Fibroblast of lung (primary cell): ENCODE results near the gene EHMT1. TPM values are rescaled to one million over a fixed set of nuclear protein-coding genes. Genes with fewer than 3 reads are reported as not detected.
"Not testable (repeated sequence)": the region's sequence is repeated elsewhere in the genome, so short reads cannot be mapped to it uniquely, and the experiment has no call there.

ENCODE experiments used
- DNase-seq, 2 donors: peaks; one replicate each; pipeline versions ENCODE4 v3.0.0 to v3.0.0-alpha.2; 2010; ENCODE audit warnings: low read depth in 2 of 2
- H2AFZ ChIP-seq: 2 replicates; pipeline ENCODE4 v1.5.1; 2012; ENCODE audit warnings: low read length, control low read depth, inconsistent platforms
- H3K27ac ChIP-seq: 2 replicates; pipeline ENCODE4 v1.5.1; 2011; ENCODE audit warnings: low read length, control low read depth; ENCODE audit not compliant: insufficient read depth
- H3K27me3 ChIP-seq: 2 replicates; pipeline ENCODE4 v1.5.1; 2011; ENCODE audit warnings: mild to moderate bottlenecking, low read length; ENCODE audit not compliant: control insufficient read depth, insufficient read depth
- H3K36me3 ChIP-seq: 2 replicates; pipeline ENCODE4 v1.5.1; 2011; ENCODE audit warnings: low read length; ENCODE audit not compliant: control insufficient read depth, insufficient read depth
- H3K4me1 ChIP-seq: 2 replicates; pipeline ENCODE4 v1.5.1; 2011; ENCODE audit warnings: low read length; ENCODE audit not compliant: control insufficient read depth, insufficient read depth; ENCODE audit errors: extremely low read depth
- H3K4me2 ChIP-seq: 2 replicates; pipeline ENCODE4 v1.5.1; 2011; ENCODE audit warnings: low read length, control low read depth; ENCODE audit not compliant: insufficient read depth; ENCODE audit errors: extremely low read depth
- H3K4me3 ChIP-seq, 4 experiments: fragments of 200-600 bp in 1 of 4; sonication (generic) in 1 of 4; replicated peaks in 1 of 4; 2 replicates each; pipeline ENCODE4 v1.5.1; 2011 to 2016; ENCODE audit warnings: low read length in 4 of 4, low read depth in 3 of 4, mild to moderate bottlenecking in 3 of 4, control low read depth in 2 of 4, inconsistent platforms in 1 of 4, mixed read lengths in 1 of 4; ENCODE audit not compliant: insufficient read depth in 1 of 4; ENCODE audit errors: control extremely low read depth in 1 of 4
- H3K79me2 ChIP-seq: 2 replicates; pipeline ENCODE4 v1.5.1; 2012; ENCODE audit warnings: mild to moderate bottlenecking, low read length, inconsistent platforms; ENCODE audit not compliant: control insufficient read depth, insufficient read depth
- H3K9ac ChIP-seq: 2 replicates; pipeline ENCODE4 v1.5.1; 2011; ENCODE audit warnings: mild to moderate bottlenecking, low read length, control low read depth; ENCODE audit not compliant: insufficient read depth
- H3K9me3 ChIP-seq: 2 replicates; pipeline ENCODE4 v1.5.1; 2012; ENCODE audit warnings: low read depth, low read length; ENCODE audit not compliant: control insufficient read depth, insufficient read depth
- H4K20me1 ChIP-seq: 2 replicates; pipeline ENCODE4 v1.5.1; 2011; ENCODE audit warnings: low read length; ENCODE audit not compliant: control insufficient read depth, insufficient read depth; ENCODE audit errors: extremely low read depth
- EZH2 ChIP-seq: IDR thresholded peaks from 2 replicates; pipeline ENCODE4 v1.5.1; 2012; ENCODE audit warnings: low read length, control low read depth, mild to moderate bottlenecking; ENCODE audit errors: missing control alignments
- polyA plus RNA-seq, 2 donors: library from polyadenylated mRNA; depleted of rRNA in 1 of 2; stranded (reverse) in 1 of 2; unstranded in 1 of 2; fragments of >200 nt; gene quantifications; 2 replicates each; pipeline ENCODE4 v1.2.1, GENCODE V29; 2011 to 2012; ENCODE audit warnings: missing spikeins in 1 of 2
- total RNA-seq: library from RNA; depleted of rRNA; stranded (reverse); fragments of >200 nt; gene quantifications from 2 replicates; pipeline ENCODE4 v1.2.1, GENCODE V29; 2014
- TF ChIP-seq, protein P1 (sequence below), 2 donors: IDR thresholded peaks in 1 of 2; conservative IDR thresholded peaks in 1 of 2; 1 replicate in 1 of 2; 2 replicates in 1 of 2; pipeline ENCODE4 v1.5.1; 2011 to 2012; ENCODE audit warnings: low read length in 2 of 2, control low read depth in 1 of 2, inconsistent platforms in 1 of 2, low read depth in 1 of 2, mild to moderate bottlenecking in 1 of 2

The EHMT1 gene
- total and polyA plus RNA-seq, 2 donors (not counting 1 experiment from before 2014, with no cell fraction given), result 22.4 to 48.6 TPM

GRCh38 chr9:137620048-137620405 lies 1.2 kb downstream of the EHMT1 start:
- H3K36me3 ChIP-seq, result peaks cover 4% of the 10 kb centered on the region
- DNase-seq, result no peak
- H2AFZ ChIP-seq, result no peak overlapping the region
- peak overlapping the region; percentile 63 to 92 (median 70) for H3K4me3 ChIP-seq
- peaks cover 7% of the 10 kb centered on the region for H3K4me1 ChIP-seq
- no peaks in the 10 kb centered on the region for H3K27me3 ChIP-seq
- peak overlapping the region; percentile 96 for H3K4me2 ChIP-seq
- peak overlapping the region; percentile 66 for H3K9ac ChIP-seq
- H4K20me1 ChIP-seq, result no peaks in the 10 kb centered on the region
- peaks cover 75% of the 10 kb centered on the region for H3K79me2 ChIP-seq
- TF ChIP-seq EZH2, result no peak
- TF ChIP-seq, protein P1, sequence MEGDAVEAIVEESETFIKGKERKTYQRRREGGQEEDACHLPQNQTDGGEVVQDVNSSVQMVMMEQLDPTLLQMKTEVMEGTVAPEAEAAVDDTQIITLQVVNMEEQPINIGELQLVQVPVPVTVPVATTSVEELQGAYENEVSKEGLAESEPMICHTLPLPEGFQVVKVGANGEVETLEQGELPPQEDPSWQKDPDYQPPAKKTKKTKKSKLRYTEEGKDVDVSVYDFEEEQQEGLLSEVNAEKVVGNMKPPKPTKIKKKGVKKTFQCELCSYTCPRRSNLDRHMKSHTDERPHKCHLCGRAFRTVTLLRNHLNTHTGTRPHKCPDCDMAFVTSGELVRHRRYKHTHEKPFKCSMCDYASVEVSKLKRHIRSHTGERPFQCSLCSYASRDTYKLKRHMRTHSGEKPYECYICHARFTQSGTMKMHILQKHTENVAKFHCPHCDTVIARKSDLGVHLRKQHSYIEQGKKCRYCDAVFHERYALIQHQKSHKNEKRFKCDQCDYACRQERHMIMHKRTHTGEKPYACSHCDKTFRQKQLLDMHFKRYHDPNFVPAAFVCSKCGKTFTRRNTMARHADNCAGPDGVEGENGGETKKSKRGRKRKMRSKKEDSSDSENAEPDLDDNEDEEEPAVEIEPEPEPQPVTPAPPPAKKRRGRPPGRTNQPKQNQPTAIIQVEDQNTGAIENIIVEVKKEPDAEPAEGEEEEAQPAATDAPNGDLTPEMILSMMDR (conservative IDR thresholded peaks at IDR 0.05 in 1 of 2, IDR thresholded peaks at IDR 0.05 in 1 of 2; ENCODE audit: low read depth in 1 of 2, low read length in 2 of 2), result no peak
- H3K27ac ChIP-seq, result peak overlapping the region; percentile 56
- no peaks in the 10 kb centered on the region for H3K9me3 ChIP-seq

- TF ChIP-seq, protein P1 (conservative IDR thresholded peaks at IDR 0.05 in 1 of 2, IDR thresholded peaks at IDR 0.05 in 1 of 2; ENCODE audit: low read depth in 1 of 2, low read length in 2 of 2), result no peak
- no peak for TF ChIP-seq EZH2
- H3K4me1 ChIP-seq, result peaks cover 7% of the 10 kb centered on the region
- H3K9ac ChIP-seq, result no peak overlapping the region
- no peaks in the 10 kb centered on the region for H3K27me3 ChIP-seq
- H3K4me2 ChIP-seq, result peak overlapping the region; percentile 96
- H3K4me3 ChIP-seq, result peak overlapping the region in 3 of 4 experiments; percentile 9 to 92 (median 63)
- H3K9me3 ChIP-seq, result no peaks in the 10 kb centered on the region
- no peak for DNase-seq
- no peak overlapping the region for H2AFZ ChIP-seq
- H3K36me3 ChIP-seq, result peaks cover 1% of the 10 kb centered on the region
- no peak overlapping the region for H3K27ac ChIP-seq
- peaks cover 80% of the 10 kb centered on the region for H3K79me2 ChIP-seq
- H4K20me1 ChIP-seq, result no peaks in the 10 kb centered on the region
Observed at GRCh38 chr9:137620581-137620980, 1.8 kb downstream of the EHMT1 start.

DNA sequence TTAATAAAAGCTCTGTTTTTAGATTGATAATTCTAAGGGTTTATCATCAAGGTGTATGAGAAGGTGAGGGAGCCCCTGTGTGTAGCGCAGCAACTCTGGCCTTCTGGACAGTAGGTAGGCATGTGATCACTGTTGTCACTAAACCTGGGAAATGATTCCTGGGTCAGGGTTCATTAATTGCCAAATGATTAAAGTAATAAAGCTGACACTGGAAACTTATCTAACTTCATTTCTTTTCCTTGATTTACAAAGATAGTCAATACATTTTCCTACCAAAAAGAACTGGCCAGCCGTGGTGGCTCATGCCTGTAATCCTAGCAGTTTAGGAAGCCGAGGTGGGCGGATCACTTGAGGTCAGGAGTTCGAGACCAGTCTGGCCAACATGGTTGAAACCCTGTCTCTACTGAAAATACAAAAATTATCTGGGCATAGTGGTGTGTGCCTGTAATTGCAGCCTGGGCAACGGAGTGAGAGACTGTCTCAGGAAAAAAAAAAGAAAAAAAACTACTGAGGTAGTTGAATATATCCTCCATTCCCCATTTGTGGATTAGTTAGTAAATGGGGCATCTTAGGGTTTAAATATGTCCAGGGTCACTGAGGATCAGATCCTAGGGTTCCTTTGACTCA lies 2.4 kb downstream of the EHMT1 start:
- Histone ChIP-seq H3K27me3 (no peaks in the 10 kb centered on the region), H3K4me2 (peak overlapping the region; percentile 96), H4K20me1 (no peaks in the 10 kb centered on the region)

DNA sequence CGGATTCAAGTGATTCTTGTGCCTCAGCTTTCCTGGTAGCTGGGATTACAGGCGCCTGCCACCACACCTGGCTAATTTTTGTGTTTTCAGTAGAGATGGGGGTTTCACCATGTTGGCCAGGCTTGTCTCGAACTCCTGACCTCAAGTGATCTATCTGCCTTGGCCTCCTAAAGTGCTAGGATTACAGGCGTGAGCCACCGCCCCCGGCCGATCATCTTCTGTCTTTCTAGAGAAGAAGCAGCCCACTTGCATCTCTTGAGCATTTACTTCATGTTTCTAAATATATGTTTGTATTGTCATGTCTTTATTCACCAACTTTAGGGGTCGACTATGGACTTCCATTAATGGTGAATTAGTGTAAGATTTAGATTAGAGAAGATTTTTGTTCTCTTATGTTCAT lies 3.4 kb downstream of the EHMT1 start:
- not testable (repeated sequence) for H3K4me1 ChIP-seq, H3K9ac ChIP-seq, H3K36me3 ChIP-seq, H3K9me3 ChIP-seq, H3K4me2 ChIP-seq, H3K27ac ChIP-seq, H2AFZ ChIP-seq, H3K27me3 ChIP-seq, H4K20me1 ChIP-seq, DNase-seq, H3K4me3 ChIP-seq
- H3K79me2 ChIP-seq, result peaks cover 83% of the 10 kb centered on the region

More for the DNA sequence above, 2.4 kb downstream of the EHMT1 start:
- no peak for TF ChIP-seq EZH2
- TF ChIP-seq, protein P1 (conservative IDR thresholded peaks at IDR 0.05 in 1 of 2, IDR thresholded peaks at IDR 0.05 in 1 of 2; ENCODE audit: low read depth in 1 of 2, low read length in 2 of 2), result peak; percentile 36 to 40
- peak in 1 of 2 donors; percentile 33 for DNase-seq
- H3K79me2 ChIP-seq, result peaks cover 82% of the 10 kb centered on the region
- no peak overlapping the region for H3K27ac ChIP-seq
- no peaks in the 10 kb centered on the region for H3K9me3 ChIP-seq
- H3K36me3 ChIP-seq, result no peaks in the 10 kb centered on the region
- H2AFZ ChIP-seq, result no peak overlapping the region
- no peak overlapping the region for H3K4me3 ChIP-seq
- H3K9ac ChIP-seq, result no peak overlapping the region
- peaks cover 7% of the 10 kb centered on the region for H3K4me1 ChIP-seq
